ENCODE results near the gene RGPD3.
"Not testable (repeated sequence)": the region's sequence is repeated elsewhere in the genome, so short reads cannot be mapped to it uniquely, and the experiment has no call there.

RGPD3 gene

DNA sequence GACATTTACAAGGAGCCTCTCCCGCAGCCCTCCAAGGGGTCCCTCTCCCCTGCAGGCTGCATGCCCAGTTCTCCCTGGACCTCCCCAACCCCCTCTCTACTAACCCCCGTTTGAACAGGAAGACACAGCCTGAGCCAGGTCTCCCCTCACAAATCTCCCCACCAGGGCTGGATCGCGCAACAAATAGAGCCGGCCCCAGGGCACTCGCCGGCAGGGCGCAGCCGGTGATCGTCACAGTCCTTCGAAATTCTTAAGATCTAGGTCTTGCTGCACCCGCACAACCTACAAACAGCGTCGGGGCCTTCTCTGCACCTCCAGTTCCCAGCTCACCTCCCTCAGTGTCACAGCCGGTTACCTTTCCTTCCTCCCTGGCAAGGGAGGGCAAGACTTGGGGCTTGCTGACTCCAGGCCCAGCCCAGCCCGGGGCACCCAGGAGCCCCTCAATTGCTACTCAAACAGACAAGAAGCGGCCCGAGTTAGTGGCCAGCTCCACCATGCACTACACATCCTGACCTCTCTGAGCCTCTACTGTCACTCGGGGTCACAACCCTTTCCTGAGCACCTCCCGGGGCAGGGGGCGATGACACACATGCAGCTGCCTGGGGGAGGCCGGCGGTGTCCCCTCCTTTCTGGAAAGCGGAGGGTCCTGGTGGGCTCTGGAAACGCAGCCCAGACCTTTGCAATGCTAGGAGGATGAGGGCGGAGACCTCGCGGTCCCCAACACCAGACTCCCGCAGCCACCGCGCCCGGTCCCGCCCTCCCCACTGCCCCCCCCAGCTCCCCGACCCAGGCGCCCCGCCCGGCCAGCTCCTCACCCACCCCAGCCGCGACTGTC is 18.6 kb upstream of the RGPD3 start, which contains the start of gene CD8B2:
TSS of gene CD8B2 (plus strand) at position 814 of the 835 bp plus-strand sequence. CDS start 63 bp downstream, outside the sequence.
- DNase-seq (ENCODE audit: low read depth), result not testable (repeated sequence)

DNA sequence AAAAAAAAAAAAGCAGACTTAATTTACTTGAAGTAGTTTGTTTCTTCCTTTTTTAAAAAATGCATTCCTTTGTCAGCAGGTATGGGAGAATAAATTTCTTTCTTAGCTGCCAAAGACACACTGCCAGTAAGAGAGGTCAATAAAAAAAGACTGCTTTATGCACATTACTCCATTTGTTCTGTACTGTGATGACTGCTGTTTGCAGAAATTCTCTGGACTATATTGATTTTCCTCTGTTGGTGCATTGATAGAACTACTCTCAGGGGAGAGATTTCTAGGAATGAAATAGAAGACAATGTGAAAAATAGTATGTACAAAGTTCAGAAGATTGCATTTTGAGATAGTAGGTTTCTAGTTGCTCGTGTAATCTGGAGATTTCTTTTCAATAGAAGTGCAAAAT is 11.3 kb upstream of the RGPD3 start:
- DNase-seq (ENCODE audit: low read depth), result not testable (repeated sequence)

DNA sequence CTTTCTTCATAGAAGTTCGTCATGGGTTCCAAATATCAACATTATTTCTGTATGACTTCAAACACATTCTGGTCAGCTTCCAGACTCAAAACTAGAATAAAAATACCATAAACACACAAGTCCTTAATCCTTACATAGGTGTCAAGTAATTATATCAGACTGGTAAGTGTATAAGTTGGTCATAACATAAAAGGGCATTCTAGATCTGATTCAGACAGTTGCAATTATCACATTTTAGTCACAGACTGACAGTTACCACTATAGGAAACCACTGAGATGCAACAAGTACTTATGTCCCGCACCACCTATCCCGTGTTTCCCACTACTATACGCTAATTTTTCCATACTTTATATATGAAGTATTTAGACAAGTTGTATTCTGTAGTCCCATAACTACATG is 9.4 kb upstream of the RGPD3 start:
- DNase-seq (ENCODE audit: low read depth), result not testable (repeated sequence)

DNA sequence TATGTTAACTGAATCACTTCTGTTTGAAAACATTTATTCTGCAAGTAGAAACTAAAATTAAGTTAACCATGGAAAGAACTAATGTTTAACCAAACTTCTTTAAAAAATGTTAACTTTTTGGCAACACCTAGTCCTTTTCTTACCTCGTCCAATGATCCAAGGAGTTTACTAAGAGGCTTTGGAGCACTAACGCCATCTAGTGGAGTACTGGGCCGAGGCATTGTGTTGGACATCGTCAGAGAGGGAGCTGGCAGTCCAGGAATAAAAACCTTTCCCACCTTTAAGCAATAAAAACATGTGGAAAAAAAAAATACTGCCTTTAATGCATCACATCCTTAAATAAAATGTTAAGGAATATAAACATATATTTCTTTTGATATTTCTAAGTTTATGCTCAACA is 2.4 kb upstream of the RGPD3 start:
- peak; percentile 6 for DNase-seq (ENCODE audit: low read depth)

GRCh38 chr2:106467516-106467915 is 697 bp downstream of the RGPD3 start:
- not testable (repeated sequence) for DNase-seq (ENCODE audit: low read depth)

- not testable (repeated sequence) for DNase-seq (ENCODE audit: low read depth)
Measured at GRCh38 chr2:106461882-106462281, 6.3 kb downstream of the RGPD3 start.

- DNase-seq (ENCODE audit: low read depth), result not testable (repeated sequence)
Measured at GRCh38 chr2:106390680-106391079, 77.5 kb downstream of the RGPD3 start.

DNA sequence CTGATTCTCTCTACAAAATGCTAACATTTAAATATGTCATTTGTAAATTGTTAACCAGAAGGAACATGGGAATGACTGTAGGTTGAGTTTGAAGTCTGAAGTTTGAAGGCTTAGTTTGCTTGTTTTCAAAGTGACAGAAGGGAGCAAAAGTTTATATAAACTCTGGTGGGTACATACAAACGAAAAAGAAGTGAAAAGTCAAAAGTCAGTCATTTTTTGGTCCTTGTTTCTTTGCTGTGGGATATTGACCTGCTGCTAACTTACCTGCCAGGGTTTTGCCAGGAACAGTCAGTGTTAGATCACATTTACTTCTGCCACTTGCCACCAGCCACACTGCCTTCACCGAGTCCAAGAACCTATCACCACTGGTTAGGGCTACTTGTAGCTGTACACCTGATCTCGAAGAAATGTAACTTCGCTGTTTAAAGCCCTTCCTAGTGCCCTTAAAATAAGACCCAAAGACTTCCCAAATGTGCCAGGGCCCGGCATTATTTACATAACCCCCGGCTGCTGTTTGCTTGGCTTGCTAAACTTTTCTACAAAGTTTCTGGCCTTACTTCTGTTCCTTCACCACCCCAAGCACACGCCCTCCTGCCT is 79.3 kb downstream of the RGPD3 start:
- not testable (repeated sequence) for DNase-seq (ENCODE audit: low read depth)

- not testable (repeated sequence) for DNase-seq (ENCODE audit: low read depth)
Measured at GRCh38 chr2:106384548-106384947, 83.7 kb downstream of the RGPD3 start.

DNA sequence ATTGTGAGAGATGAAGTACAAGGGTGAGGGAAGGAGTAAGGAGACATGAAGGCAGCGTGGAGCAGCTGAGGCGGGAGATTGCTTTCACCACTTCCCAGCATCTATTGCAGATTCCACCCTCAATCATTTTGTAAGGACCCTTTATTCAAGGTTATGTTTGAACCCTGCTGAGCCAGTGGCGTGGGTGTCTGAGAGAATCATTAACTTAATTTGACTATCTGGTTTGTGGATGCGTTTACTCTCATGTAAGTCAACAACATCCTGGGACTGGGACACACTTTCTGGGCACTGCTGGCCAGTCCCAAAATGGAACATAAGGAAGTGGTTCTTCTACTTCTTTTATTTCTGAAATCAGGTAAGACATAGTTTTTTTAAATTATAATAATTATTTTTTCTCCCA is 86.3 kb downstream of the RGPD3 start:
- not testable (repeated sequence) for DNase-seq (ENCODE audit: low read depth)

GRCh38 chr2:106379567-106379966 is 88.6 kb downstream of the RGPD3 start:
- not testable (repeated sequence) for DNase-seq (ENCODE audit: low read depth)

- DNase-seq (ENCODE audit: low read depth), result not testable (repeated sequence)
Measured at GRCh38 chr2:106369182-106369581, 99.0 kb downstream of the RGPD3 start.

- DNase-seq (ENCODE audit: low read depth), result no peak
Measured at GRCh38 chr2:106366204-106366885, 101.9 kb downstream of the RGPD3 start.

- DNase-seq (ENCODE audit: low read depth), result no peak
Measured at GRCh38 chr2:106363791-106364190, 104.4 kb downstream of the RGPD3 start.

- no peak for DNase-seq (ENCODE audit: low read depth)
Measured at GRCh38 chr2:106362789-106363188, 105.4 kb downstream of the RGPD3 start.

DNA sequence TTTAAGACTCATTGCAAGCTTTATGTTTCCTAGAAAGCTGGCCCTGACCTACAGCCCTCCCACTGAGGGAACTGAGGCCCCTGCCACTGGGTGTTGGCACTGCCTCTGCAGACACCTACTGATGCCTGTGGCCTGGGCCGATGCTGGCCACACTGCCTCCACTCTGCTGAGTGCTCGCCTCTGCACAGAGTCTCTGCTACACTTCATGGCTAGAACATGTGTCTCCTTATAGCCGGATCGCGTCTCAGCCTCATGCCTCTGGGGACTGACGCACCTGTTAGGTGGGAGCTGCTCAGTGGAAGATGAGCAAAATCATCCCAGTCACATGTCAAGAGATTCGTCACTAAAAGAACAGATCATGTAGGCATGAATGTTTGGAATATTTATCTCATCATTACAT is 108.7 kb downstream of the RGPD3 start:
- no peak for DNase-seq (ENCODE audit: low read depth)

GRCh38 chr2:106358521-106358920 is 109.7 kb downstream of the RGPD3 start:
- DNase-seq (ENCODE audit: low read depth), result no peak

GRCh38 chr2:106358081-106358480 is 110.1 kb downstream of the RGPD3 start:
- no peak for DNase-seq (ENCODE audit: low read depth)

- no peak for DNase-seq (ENCODE audit: low read depth)
Measured at GRCh38 chr2:106356291-106356690, 111.9 kb downstream of the RGPD3 start.

DNA sequence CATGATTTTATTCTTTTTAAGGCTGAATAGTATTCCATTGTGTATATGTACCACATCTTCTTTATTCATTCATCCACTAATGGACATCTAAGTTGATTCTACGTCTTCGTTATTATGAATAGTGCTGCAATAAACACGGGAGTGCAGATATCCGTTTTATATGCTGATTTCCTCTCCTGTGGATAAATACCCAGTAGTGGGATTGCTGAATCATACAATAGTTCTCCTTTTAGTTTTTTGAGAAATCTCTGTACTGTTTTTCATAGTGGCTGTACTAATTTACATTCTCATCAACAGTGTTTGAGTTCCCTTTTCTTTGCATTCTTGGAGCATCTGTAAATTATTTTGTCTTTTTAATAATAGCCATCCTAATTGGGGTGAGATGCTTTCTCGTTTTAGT is 114.5 kb downstream of the RGPD3 start:
- DNase-seq (ENCODE audit: low read depth), result no peak

- DNase-seq (ENCODE audit: low read depth), result no peak
Measured at GRCh38 chr2:106350980-106351379, 117.2 kb downstream of the RGPD3 start.

DNA sequence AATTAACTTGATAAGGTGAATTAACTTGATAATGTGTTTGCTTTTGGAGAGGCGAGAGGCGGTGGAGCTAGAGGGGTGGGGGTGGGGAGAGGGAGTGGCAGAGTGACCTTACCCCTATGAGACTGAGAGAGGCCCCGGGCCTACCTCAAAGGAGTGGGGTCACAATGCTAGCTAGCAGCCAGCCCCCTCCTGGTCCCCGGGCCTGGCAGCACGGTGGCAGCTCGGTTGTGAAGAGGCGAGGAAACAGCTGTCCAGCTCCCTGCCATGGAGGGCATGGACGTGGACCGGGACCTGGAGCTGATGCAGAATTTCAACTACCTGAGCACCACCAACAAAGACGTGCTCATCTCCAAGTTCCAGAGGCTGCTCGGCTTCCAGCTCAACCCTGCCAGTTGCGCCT is 123.9 kb downstream of the RGPD3 start:
- DNase-seq (ENCODE audit: low read depth), result no peak

DNA sequence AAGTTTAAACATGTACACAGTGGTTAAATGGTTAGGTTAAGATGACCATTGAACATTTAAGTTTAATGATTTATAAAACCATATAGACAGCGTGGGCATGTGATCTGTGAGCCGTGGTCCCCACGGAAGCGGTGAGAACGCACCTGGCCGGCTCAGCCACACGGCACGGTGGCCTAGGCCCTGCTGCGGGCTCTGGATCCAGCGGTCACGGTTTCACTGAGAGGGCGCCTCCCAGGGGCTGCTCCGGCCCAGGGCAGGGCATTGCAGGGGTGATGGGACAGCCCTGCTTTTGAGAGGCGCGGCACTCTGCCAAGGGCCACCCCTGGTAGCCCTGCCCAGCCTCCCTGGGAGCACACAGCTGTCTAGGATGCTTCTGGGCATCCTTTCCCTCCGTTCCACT is 124.9 kb downstream of the RGPD3 start:
- no peak for DNase-seq (ENCODE audit: low read depth)
